ENCODE measurements around the gene NCK2.

The NCK2 gene

GRCh38 chr2:105771836-105772235 lies 27.1 kb downstream of the NCK2 start:
- H3K4me1 ChIP-seq (ENCODE audit: control insufficient read depth, low read length): peaks cover 42% of the 10 kb centered on the region
- H3K79me2 ChIP-seq (ENCODE audit: control insufficient read depth, low read length): peaks cover 58% of the 10 kb centered on the region
- H4K20me1 ChIP-seq (ENCODE audit: control insufficient read depth, insufficient read depth, low read depth, low read length): peaks cover 21% of the 10 kb centered on the region; the same call in 1 of the 2 replicates
- H3K27me3 ChIP-seq (ENCODE audit: control insufficient read depth, low read length): no peaks in the 10 kb centered on the region
- H3K36me3 ChIP-seq (ENCODE audit: control insufficient read depth, low read length): no peaks in the 10 kb centered on the region
- H3K4me3 ChIP-seq (ENCODE audit: low read length): no peak overlapping the region
- no peaks in the 10 kb centered on the region for H3F3A ChIP-seq (ENCODE audit: control insufficient read depth, insufficient read depth)
- H3K9me3 ChIP-seq (ENCODE audit: control insufficient read depth, insufficient read depth, low read length): no peaks in the 10 kb centered on the region
- no peak overlapping the region for H3K27ac ChIP-seq (ENCODE audit: low read depth, low read length)
- H3K4me2 ChIP-seq (ENCODE audit: low read length): no peak overlapping the region
- no peaks in the 10 kb centered on the region for H3K9me2 ChIP-seq (replicated peaks; ENCODE audit: control insufficient read depth, low read length)
- TF ChIP-seq CTCF (IDR thresholded peaks at IDR 0.05; ENCODE audit: low read depth, low read length, poor library complexity, severe bottlenecking): no peak

GRCh38 chr2:105772362-105772761 lies 27.6 kb downstream of the NCK2 start:
- no peak overlapping the region for H3K4me2 ChIP-seq (ENCODE audit: low read length)
- TF ChIP-seq EZH2phosphoT487 (IDR thresholded peaks at IDR 0.05; ENCODE audit: borderline replicate concordance, low read length) (no peak), CTCF (IDR thresholded peaks at IDR 0.05; ENCODE audit: low read depth, low read length, poor library complexity, severe bottlenecking) (no peak)
- peaks cover 48% of the 10 kb centered on the region for H3K4me1 ChIP-seq (ENCODE audit: control insufficient read depth, low read length)
- peaks cover 21% of the 10 kb centered on the region; the same call in 1 of the 2 replicates for H4K20me1 ChIP-seq (ENCODE audit: control insufficient read depth, insufficient read depth, low read depth, low read length)
- H3K36me3 ChIP-seq (ENCODE audit: control insufficient read depth, low read length): no peaks in the 10 kb centered on the region
- H3K9me3 ChIP-seq (ENCODE audit: control insufficient read depth, insufficient read depth, low read length): no peaks in the 10 kb centered on the region
- no peaks in the 10 kb centered on the region for H3F3A ChIP-seq (ENCODE audit: control insufficient read depth, insufficient read depth)
- H3K27ac ChIP-seq (ENCODE audit: low read depth, low read length): no peak overlapping the region
- no peaks in the 10 kb centered on the region for H3K27me3 ChIP-seq (ENCODE audit: control insufficient read depth, low read length)
- no peak overlapping the region for H3K4me3 ChIP-seq (ENCODE audit: low read length)
- H3K9me2 ChIP-seq (replicated peaks; ENCODE audit: control insufficient read depth, low read length): no peaks in the 10 kb centered on the region
- peaks cover 62% of the 10 kb centered on the region for H3K79me2 ChIP-seq (ENCODE audit: control insufficient read depth, low read length)

- Histone ChIP-seq H3K79me2 (ENCODE audit: control insufficient read depth, low read length) (peaks cover 65% of the 10 kb centered on the region), H3K27me3 (ENCODE audit: control insufficient read depth, low read length) (no peaks in the 10 kb centered on the region), H3K4me3 (ENCODE audit: low read length) (no peak overlapping the region), H3K4me1 (ENCODE audit: control insufficient read depth, low read length) (peaks cover 43% of the 10 kb centered on the region), H4K20me1 (ENCODE audit: control insufficient read depth, insufficient read depth, low read depth, low read length) (peaks cover 16% of the 10 kb centered on the region; the same call in 1 of the 2 replicates), H3F3A (ENCODE audit: control insufficient read depth, insufficient read depth) (no peaks in the 10 kb centered on the region), H3K36me3 (ENCODE audit: control insufficient read depth, low read length) (no peaks in the 10 kb centered on the region), H3K4me2 (ENCODE audit: low read length) (no peak overlapping the region), H3K9me3 (ENCODE audit: control insufficient read depth, insufficient read depth, low read length) (no peaks in the 10 kb centered on the region), H3K27ac (ENCODE audit: low read depth, low read length) (no peak overlapping the region), H3K9me2 (replicated peaks; ENCODE audit: control insufficient read depth, low read length) (no peaks in the 10 kb centered on the region)
- TF ChIP-seq EZH2phosphoT487 (IDR thresholded peaks at IDR 0.05; ENCODE audit: borderline replicate concordance, low read length): no peak
- no peak for TF ChIP-seq CTCF (IDR thresholded peaks at IDR 0.05; ENCODE audit: low read depth, low read length, poor library complexity, severe bottlenecking)
These were observed 28.9 kb downstream of the NCK2 start for GRCh38 chr2:105773568-105773967.

Measured in DOHH2 (cell line).